Measurements from ENCODE around the gene TYRO3. TPM values are rescaled to one million over a fixed set of nuclear protein-coding genes. Genes with fewer than 3 reads are reported as not detected.

TYRO3 gene
- total and polyA plus RNA-seq, 2 experiments from 2014 or later: 71.0 to 109 TPM

DNA sequence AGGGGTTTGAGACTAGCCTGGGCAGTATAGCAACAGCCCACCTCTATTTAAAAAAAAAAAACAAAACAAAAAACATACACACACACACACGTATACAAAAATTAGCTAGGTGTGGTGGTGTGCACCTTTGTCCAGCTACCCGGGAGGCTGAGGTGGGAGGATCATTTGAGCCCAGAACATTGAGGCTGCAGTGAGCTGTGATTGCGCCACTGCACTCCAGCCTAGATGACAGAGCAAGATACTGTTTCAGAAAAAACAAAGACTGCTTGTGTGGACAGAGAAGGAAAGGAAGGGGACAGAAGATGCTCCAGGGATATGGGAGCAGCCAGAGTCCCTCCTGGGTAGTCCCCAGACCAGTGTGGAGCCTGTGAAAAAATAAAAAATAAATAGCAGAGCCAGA lies 12.9 kb downstream of the TYRO3 start:
- Histone ChIP-seq H3K27me3 (no peaks in the 10 kb centered on the region), H3K36me3 (replicated peaks; ENCODE audit: insufficient read depth, low read depth) (no peaks in the 10 kb centered on the region), H3K4me3 (no peak overlapping the region), H2AFZ (no peak overlapping the region), H3K9me2 (replicated peaks; ENCODE audit: insufficient read depth) (no peaks in the 10 kb centered on the region), H3K9me3 (ENCODE audit: low read depth) (no peaks in the 10 kb centered on the region), H4K20me1 (ENCODE audit: insufficient read depth, poor library complexity, severe bottlenecking) (no peaks in the 10 kb centered on the region), H3K4me1 (ENCODE audit: insufficient read depth) (peaks cover 27% of the 10 kb centered on the region), H3K27ac (no peak overlapping the region), H3K79me2 (peaks cover 7% of the 10 kb centered on the region), H3K4me2 (no peak overlapping the region)
- WGBS (ENCODE audit: low lambda C conversion rate, missing lambda C conversion rate): 97% methylated on average over 3 of the region's 3 CpGs
- TF ChIP-seq, protein P1, sequence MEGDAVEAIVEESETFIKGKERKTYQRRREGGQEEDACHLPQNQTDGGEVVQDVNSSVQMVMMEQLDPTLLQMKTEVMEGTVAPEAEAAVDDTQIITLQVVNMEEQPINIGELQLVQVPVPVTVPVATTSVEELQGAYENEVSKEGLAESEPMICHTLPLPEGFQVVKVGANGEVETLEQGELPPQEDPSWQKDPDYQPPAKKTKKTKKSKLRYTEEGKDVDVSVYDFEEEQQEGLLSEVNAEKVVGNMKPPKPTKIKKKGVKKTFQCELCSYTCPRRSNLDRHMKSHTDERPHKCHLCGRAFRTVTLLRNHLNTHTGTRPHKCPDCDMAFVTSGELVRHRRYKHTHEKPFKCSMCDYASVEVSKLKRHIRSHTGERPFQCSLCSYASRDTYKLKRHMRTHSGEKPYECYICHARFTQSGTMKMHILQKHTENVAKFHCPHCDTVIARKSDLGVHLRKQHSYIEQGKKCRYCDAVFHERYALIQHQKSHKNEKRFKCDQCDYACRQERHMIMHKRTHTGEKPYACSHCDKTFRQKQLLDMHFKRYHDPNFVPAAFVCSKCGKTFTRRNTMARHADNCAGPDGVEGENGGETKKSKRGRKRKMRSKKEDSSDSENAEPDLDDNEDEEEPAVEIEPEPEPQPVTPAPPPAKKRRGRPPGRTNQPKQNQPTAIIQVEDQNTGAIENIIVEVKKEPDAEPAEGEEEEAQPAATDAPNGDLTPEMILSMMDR (IDR thresholded peaks at IDR 0.05; ENCODE audit: poor library complexity): no peak
- TF ChIP-seq EZH2 (IDR thresholded peaks at IDR 0.05; ENCODE audit: borderline replicate concordance) (no peak), EZH2phosphoT487 (IDR thresholded peaks at IDR 0.05; ENCODE audit: low read depth, severe bottlenecking, unreplicated experiment) (no peak)
- DNase-seq (ENCODE audit: low spot score): no peak

DNA sequence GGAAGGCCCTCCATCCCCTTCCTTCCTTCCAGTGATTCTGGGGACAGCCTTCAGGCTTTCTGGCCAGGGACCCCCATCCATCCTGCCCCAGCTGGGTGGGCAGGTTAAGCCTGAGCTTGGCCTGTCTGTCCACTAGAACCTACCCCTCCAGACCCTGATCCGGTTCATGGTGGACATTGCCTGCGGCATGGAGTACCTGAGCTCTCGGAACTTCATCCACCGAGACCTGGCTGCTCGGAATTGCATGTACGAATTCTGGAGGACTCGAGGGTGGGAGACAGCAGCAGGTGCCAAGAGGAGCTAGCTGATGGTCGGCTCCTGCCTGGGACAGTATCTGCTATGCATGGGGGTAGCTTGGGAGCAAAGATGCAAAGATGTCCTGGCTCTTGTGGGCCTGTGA lies 13.9 kb downstream of the TYRO3 start:
- Histone ChIP-seq H3K9me3 (ENCODE audit: low read depth) (no peaks in the 10 kb centered on the region), H3K9me2 (replicated peaks; ENCODE audit: insufficient read depth) (no peaks in the 10 kb centered on the region), H3K79me2 (peaks cover 7% of the 10 kb centered on the region), H3K4me1 (ENCODE audit: insufficient read depth) (peaks cover 18% of the 10 kb centered on the region), H3K27me3 (no peaks in the 10 kb centered on the region), H4K20me1 (ENCODE audit: insufficient read depth, poor library complexity, severe bottlenecking) (no peaks in the 10 kb centered on the region), H2AFZ (no peak overlapping the region), H3K27ac (no peak overlapping the region), H3K36me3 (replicated peaks; ENCODE audit: insufficient read depth, low read depth) (no peaks in the 10 kb centered on the region), H3K4me3 (no peak overlapping the region), H3K4me2 (no peak overlapping the region)
- TF ChIP-seq EZH2 (IDR thresholded peaks at IDR 0.05; ENCODE audit: borderline replicate concordance) (no peak), EZH2phosphoT487 (IDR thresholded peaks at IDR 0.05; ENCODE audit: low read depth, severe bottlenecking, unreplicated experiment) (no peak)
- TF ChIP-seq, protein P1 (IDR thresholded peaks at IDR 0.05; ENCODE audit: poor library complexity): no peak
- no peak for DNase-seq (ENCODE audit: low spot score)
- 96% methylated on average over 8 of the region's 8 CpGs for WGBS (ENCODE audit: low lambda C conversion rate, missing lambda C conversion rate)

DNA sequence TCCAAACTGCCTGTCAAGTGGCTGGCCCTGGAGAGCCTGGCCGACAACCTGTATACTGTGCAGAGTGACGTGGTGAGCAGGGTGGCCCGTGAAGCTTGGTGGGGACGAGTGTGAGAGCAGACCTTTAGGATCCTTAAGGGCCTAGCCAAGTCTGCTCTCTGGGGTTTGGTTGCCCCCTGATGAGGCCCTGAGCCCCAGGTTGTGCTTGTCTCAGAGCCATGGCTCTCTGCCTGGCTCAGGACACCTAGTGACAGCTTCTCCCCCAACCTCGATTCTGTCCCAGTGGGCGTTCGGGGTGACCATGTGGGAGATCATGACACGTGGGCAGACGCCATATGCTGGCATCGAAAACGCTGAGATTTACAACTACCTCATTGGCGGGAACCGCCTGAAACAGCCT lies 14.4 kb downstream of the TYRO3 start:
- Histone ChIP-seq H3K4me1 (ENCODE audit: insufficient read depth) (peaks cover 13% of the 10 kb centered on the region), H3K9me3 (ENCODE audit: low read depth) (no peaks in the 10 kb centered on the region), H3K36me3 (replicated peaks; ENCODE audit: insufficient read depth, low read depth) (no peaks in the 10 kb centered on the region), H3K9me2 (replicated peaks; ENCODE audit: insufficient read depth) (no peaks in the 10 kb centered on the region), H3K27me3 (no peaks in the 10 kb centered on the region), H3K4me3 (no peak overlapping the region), H3K4me2 (no peak overlapping the region), H2AFZ (no peak overlapping the region), H3K27ac (no peak overlapping the region), H3K79me2 (peaks cover 7% of the 10 kb centered on the region), H4K20me1 (ENCODE audit: insufficient read depth, poor library complexity, severe bottlenecking) (no peaks in the 10 kb centered on the region)
- no peak for DNase-seq (ENCODE audit: low spot score)
- 93% methylated on average over 13 of the region's 13 CpGs for WGBS (ENCODE audit: low lambda C conversion rate, missing lambda C conversion rate)
- TF ChIP-seq, protein P1 (IDR thresholded peaks at IDR 0.05; ENCODE audit: poor library complexity): no peak
- TF ChIP-seq EZH2 (IDR thresholded peaks at IDR 0.05; ENCODE audit: borderline replicate concordance): no peak
- no peak for TF ChIP-seq EZH2phosphoT487 (IDR thresholded peaks at IDR 0.05; ENCODE audit: low read depth, severe bottlenecking, unreplicated experiment)

DNA sequence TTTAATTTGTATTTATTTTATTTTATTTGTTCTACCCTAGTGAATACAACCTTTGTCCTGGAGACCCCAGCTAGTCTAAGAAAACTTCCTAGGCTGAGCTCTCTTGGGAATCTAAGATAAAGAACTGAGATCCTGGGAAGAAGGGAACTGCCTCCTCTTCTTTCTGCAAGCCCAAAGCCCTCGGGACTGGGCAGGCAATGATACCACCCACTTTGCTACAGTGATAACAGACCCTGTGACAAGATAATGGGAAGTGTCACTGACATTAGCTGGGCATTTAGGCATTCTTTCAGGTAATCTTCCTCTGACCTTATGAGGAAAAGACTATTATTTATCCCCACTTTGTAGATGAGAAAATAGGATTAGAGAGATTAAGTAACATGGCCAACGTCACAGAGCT lies 15.1 kb downstream of the TYRO3 start:
- no peaks in the 10 kb centered on the region for H3K36me3 ChIP-seq (replicated peaks; ENCODE audit: insufficient read depth, low read depth)
- H4K20me1 ChIP-seq (ENCODE audit: insufficient read depth, poor library complexity, severe bottlenecking): no peaks in the 10 kb centered on the region
- WGBS (ENCODE audit: low lambda C conversion rate, missing lambda C conversion rate): 33% methylated on average over 2 of the region's 2 CpGs

More for the DNA sequence above, 15.1 kb downstream of the TYRO3 start:
- Histone ChIP-seq H2AFZ (no peak overlapping the region), H3K79me2 (peaks cover 6% of the 10 kb centered on the region), H3K9me3 (ENCODE audit: low read depth) (no peaks in the 10 kb centered on the region), H3K27me3 (no peaks in the 10 kb centered on the region), H3K27ac (no peak overlapping the region), H3K4me2 (no peak overlapping the region), H3K4me3 (no peak overlapping the region), H3K9me2 (replicated peaks; ENCODE audit: insufficient read depth) (no peaks in the 10 kb centered on the region), H3K4me1 (ENCODE audit: insufficient read depth) (peaks cover 5% of the 10 kb centered on the region)
- TF ChIP-seq EZH2 (IDR thresholded peaks at IDR 0.05; ENCODE audit: borderline replicate concordance) (no peak), EZH2phosphoT487 (IDR thresholded peaks at IDR 0.05; ENCODE audit: low read depth, severe bottlenecking, unreplicated experiment) (no peak)
- TF ChIP-seq, protein P1 (IDR thresholded peaks at IDR 0.05; ENCODE audit: poor library complexity): no peak
- DNase-seq (ENCODE audit: low spot score): no peak

Data from hepatocyte (in vitro differentiated cells).